ENCODE results near the gene FRMD4A.
"Not testable (repeated sequence)": the region's sequence is repeated elsewhere in the genome, so short reads cannot be mapped to it uniquely, and the experiment has no call there.

Gene FRMD4A

GRCh38 chr10:14291296-14291695 lies 39.4 kb downstream of the FRMD4A start:
- no peak for DNase-seq

DNA sequence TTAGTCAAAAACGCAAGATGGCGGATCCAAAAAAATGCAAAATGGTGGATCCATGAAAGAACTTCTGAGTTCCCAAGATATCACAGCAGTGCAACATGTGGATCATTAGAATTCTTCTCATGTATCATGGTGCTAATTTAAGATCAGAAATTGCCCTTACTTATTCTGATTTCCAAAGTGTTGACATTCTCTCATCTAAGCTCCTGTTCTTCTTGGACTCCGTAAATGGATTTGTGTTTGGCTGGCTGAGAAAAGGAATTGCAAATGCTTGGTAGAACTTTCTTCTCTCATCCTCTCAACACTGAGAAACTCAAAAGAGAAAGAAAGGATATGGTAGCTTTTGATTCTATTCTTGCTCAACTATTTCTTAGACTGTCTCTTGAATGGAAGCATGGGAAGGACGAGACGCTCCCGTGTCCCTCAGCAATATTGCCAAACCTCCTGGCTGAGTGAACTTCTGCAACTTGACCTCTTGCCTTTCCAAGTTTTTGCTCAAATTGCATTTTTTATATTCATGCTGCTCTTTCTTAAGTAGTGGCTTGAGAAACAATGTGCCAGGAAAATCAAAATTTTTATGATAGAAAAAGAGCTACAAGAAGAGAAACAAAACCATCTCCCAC lies 44.7 kb downstream of the FRMD4A start:
- no peak for DNase-seq

- DNase-seq = no peak
Observed at GRCh38 chr10:14282276-14282675, 48.4 kb downstream of the FRMD4A start.

DNA sequence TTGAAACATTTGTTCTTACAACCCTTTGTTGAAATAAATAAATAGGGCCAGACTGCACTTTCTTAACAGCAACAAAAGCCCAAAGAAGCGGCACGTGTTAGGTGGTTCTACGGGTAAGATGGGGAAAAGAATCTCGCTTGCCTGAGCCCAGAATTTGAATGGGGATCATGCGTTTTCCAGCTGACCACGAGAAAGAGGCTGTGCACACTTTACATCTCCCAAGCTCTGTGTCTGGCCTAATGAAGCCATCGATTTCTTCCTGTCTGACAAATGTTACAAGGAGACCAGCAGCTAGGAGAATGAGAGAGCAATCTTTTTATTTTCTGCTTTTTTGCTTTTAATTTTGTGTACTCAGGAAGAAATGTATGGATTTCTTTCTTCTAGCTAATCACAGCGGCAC lies 52.2 kb downstream of the FRMD4A start:
- no peak for DNase-seq

DNA sequence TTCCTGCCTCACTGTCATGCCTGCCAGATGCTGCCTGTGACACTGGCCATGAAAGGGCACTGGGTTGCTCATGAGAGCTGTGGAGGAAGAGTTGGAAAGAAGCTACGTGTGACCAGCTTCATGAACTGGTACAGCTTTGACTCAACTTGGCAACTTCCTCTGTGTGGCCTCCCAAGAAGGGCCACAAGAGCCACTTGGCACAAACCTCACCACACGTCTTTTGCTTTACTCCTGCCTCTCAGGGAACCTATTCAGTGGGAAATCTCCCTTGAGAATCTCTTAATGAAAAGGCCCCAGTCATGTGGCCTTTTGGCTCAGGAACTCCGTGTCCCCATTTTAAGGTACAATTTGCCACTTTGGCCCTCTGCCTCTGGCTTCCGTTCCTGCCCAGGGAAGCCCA lies 54.5 kb downstream of the FRMD4A start:
- DNase-seq = no peak

DNA sequence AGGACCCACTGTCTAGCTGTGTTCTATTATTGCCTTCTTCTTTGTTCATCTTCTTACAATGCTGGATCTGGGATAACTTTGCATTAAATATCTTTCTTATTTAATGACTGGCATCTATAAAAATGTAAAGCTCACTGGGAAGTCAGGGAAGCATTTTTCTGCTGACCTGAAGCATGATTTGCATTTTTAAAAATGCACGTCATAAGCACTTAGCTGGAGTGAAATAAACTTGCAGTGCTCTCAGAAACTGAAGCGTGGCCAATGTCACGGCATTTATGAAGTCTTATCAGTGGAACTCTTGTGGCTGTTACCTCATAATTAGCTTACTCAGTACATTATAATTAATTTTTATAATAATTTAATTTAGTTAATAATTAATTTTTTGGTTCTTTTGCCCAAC lies 59.1 kb downstream of the FRMD4A start:
- no peak for DNase-seq

DNA sequence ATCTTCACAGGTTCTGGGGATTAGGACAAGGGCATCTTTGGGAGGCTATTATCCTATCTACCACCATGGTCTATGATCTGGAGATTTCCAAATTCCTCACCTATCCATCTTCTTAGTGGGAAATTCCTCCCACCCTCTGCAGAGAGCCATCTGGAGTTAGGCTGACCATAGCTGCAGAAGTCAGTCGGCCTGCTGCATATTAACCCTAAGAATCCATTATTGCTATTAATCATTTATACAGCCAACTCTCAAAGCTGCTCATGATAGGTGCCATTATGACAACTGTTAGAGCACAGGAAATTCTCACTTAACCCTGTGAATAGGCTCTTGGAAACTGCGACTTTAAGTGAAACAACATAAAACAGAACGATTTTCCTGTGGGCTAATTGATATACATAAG lies 60.4 kb downstream of the FRMD4A start:
- no peak for DNase-seq

DNA sequence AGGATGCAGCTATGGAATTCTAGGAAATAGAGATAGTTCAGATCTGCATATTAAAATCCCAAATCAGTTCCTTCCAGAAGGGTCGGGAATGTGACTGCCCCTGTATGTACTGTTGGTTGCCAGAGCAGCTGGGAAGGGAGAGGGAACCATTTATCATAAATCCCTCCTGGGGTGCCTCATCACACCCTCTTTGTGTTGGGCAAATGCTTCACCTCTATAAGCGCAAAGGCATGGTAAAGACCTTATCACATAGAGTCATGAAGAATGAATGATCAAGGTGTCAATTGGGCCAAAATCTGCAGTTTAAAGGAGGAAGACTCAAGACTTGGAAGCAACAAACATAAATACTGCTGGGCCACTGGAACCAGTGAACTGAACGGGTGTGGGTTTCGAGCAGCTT lies 65.0 kb downstream of the FRMD4A start:
- no peak for DNase-seq

DNA sequence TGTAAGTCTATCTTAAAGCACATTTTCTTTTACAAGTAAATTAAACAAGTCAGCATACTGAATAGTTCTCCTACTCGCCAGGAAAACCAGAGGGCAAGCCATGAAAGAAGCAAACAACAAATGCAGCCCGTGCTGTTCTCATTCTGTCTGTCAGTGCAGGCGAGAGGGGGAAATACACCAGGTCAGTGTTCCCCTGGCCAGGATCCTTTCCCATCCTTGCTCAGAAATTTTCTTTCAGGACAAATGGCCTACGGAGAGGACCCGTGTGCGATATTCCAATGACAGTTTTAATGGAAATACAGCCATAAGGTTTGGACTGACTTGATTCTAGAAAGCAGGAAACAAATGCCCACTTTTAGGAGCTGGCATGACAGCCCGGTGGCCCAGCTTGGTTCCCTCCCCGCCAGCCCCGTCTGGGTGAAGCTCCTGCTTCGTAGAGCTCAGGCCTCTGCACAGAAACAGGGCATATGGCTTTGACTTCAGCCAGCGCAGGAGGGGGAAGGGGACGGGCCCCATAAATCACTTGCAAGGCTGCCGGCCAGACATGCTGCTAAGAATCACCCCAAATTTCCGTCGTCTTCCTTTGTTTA lies 67.8 kb downstream of the FRMD4A start:
- DNase-seq = no peak

GRCh38 chr10:14261336-14261735 lies 69.4 kb downstream of the FRMD4A start:
- no peak for DNase-seq

DNA sequence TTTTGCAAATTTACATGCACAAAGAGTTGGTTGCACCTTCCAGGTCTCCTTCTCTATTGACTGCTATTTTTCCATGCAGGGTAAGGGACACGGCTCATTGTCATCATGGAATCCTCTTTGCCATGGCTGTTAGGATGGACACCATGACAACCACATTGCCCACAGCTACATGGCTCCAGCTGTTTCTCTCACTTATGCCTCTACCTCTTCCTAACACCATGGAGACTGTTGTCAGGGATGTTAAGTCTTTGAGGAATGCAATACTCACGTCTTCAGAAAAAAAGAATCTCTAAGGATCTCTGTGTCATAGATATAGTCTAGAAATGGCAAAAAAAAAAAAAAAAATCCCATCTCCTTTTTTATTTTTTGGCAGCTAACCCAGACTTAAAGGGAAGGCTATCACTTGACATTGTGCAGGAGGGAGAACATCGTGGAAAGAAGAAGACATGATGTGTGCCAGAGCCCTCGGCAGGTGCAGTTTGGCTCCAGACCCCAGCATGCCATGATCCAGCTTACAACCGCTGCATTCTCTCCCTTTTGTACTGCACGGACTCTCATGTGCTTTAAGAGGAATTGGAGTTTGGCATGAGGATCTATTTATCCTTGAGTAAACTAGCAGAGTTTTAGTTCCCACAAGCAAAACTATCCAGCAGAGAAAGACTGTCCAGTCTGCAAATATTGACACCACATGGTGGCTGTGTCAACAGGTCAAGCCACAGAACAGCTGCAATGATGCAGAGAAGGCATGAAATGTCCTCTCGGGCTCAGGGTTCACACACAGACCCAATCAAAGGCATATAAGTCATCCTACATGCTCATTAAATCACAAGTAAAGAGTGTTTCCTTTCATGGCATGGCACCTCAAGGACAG lies 70.8 kb downstream of the FRMD4A start:
- no peak for DNase-seq

DNA sequence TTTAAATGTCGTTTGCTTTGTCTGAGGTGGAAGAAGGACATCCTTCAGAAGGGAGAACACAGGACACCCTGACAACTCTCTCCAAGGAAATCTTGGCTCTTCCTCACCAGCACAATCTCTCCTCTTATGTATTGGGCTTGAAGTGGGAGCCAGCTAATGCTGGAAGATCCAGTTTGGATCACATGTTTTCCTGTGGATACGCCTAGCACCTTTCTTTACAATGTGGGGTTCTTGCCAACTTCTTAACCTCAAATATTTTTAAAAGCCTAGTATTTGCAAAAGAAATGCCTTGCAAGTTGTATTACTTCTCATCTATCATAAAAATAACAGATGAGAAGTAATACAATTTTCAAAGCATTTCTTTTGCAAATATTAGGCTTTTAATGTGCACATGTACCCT lies 76.4 kb downstream of the FRMD4A start:
- DNase-seq = no peak

- no peak for DNase-seq
Observed at GRCh38 chr10:14253711-14254110, 77.0 kb downstream of the FRMD4A start.

DNA sequence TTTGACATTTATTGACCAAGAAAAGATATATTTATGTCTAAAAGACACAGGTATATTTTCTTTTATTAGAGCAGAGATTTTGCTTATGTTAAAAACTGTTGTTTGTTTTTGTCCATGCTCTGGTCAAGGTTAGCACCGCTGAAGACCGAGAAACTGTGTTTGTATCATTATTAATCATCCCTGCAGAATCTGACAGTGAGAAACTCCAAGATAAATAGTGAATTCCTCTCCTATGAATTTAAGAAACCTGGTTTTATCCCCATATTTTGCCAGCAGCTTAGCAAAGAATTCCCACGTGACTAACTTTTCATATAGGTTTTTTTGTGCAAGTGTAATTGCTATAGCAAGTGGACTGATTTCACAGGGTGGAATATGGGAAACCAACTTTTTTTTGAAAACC lies 77.6 kb downstream of the FRMD4A start:
- no peak for DNase-seq

- DNase-seq = no peak
Observed at GRCh38 chr10:14250496-14251076, 80.1 kb downstream of the FRMD4A start.

GRCh38 chr10:14247377-14248116 lies 83.2 kb downstream of the FRMD4A start:
- DNase-seq = no peak

DNA sequence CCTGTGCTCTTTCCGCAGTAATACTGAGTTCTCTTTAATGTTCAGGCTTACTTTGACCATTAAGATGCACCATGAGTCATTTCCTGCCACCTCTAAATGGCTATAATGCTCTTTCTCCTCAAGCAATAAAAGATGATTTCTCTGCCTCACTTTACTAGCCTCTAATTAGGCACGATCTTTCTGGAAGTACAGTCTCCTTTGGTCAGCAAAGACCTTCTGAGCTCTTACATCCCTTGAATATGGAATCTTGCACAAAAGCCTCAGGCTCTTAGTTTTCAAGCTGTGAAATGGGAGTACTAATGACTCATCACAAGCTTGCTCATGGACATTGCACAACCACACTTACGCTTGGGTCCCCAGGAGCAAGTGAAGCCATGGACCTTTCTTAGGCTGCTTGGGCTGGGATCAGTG lies 85.9 kb downstream of the FRMD4A start:
- DNase-seq = no peak

DNA sequence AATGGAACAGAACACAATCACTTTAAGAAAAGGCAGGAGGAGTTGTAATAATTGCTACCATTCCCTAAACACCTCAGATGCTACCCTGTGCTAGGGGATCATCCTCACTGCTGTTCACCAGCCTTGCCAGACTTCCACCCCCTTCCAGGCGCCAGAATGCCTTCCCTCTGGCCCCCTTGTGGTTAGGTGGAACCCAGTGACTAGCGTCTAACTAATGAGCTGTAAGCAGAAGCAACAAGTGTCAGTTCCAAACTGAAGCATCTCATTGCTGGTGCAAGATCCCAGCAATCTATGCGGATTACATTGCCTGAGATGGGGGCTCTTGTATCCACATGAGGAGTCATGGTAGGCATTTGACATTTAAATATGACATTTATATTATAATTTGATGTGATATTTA lies 86.6 kb downstream of the FRMD4A start:
- no peak for DNase-seq

GRCh38 chr10:14243221-14243620 lies 87.5 kb downstream of the FRMD4A start:
- no peak for DNase-seq

DNA sequence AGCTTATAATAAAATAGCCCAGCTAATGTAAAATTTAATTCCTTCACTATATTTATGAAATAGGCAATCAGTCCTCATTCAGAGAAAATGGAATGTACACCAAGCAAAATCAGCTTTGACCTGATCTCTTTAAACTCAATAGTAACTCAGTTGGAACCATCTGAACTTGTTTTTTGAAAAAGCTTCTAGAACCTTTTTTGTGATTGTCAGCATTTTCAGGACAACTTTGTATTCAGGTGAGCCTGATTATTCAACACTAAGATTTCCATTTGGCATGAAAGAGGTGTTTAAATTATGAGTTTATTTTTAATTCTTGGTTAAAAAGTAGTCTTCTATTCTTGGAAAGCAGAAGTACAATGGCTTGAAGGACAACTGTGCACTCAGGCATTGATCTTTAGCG lies 89.5 kb downstream of the FRMD4A start:
- DNase-seq = no peak

DNA sequence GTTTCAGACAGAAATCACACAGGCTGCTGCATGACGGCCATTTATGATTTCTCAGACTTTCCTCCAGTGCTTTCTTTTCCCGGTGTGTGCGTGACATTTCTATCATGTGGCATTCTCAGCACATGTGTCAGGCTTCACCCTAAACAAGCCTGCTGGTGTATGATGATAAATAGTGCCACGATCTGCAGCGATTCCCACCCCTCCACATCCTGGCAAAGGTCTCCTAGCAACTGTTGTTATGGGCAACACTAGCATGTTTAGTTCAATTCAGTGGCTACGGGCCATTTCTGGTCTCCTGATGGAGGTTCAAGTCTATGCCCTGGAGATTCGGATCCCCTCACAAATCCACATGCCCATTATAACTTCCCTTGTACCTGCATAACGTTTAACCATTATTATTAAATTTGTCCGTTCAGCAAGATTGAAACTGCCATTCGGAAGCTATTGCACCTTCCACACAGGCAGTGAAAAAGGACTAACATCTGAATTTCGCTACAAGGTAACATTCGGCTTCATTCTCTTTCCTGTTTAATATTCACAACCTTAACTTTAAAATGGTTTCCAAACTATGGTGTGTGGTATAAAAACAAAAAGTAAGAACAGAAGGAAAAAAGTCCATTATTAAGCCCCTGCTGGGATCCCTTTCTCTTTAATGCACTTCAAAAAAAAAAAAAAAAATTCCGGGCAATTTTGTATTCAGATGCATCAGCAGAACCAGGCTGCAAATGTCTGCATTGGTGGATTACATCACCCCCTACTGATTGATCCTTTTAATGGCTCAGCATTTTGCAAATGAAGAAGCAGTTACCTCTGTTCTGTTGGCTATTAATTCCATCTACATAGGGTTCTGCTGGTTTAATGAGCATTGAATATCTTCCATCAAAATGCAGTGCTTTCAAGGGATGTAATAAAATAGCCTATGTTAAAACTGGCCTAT lies 90.2 kb downstream of the FRMD4A start:
- no peak for DNase-seq

DNA sequence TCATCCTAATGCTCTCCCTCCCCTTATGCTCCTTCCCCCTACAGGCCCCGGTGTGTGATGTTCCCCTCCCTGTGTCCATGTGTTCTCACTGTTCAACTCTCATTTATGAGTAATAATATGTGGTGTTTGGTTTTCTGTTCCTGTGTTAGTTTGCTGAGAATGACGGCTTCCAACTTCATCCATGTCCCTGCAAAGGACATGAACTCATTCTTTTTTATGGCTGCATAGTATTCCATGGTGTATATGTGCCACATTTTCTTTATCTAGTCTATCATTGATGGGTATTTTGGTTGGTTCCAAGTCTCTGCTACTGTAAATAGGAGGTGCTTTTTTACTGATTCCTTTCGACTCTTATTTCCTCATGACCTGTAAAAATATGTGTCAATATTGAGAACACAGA lies 92.1 kb downstream of the FRMD4A start:
- DNase-seq = not testable (repeated sequence)

All from activated T-cell treated with anti-CD3 and anti-CD28 coated beads, Interleukin-2, amount 50 U/mL, for 1 hour (primary cell).